Measurements from ENCODE around the gene PAPPA. TPM values are rescaled to one million over a fixed set of nuclear protein-coding genes. Genes with fewer than 3 reads are reported as not detected.

Gene PAPPA
- total RNA-seq, 1 experiment from 2014 or later: 0.22 TPM

DNA sequence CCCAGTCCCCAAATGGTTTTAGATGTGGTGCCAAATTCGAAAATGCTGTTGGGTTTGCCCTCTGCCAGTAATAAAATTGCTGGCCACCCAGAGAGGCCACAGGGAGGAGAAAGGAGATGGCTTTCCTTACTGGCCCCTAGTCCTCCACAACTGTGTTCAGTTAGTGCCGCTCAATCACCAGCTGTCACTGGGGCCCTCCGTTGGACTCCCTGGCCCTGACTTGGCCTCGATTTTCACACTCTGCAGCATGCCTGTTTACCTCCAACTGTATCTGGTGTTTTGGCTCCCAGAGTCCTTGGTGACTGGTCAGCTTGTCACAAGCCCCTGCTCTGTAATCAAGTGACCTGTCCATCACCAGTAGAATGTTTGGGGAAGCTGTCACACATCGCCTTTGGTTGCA, 97.8 kb downstream of the PAPPA start:
- ATAC-seq (no peak), DNase-seq (ENCODE audit: low spot score) (no peak)
- Mint-ChIP-seq H3K27me3 (ENCODE audit: low read depth) (peaks cover 44% of the 10 kb centered on the region), H3K27ac (no peak overlapping the region), H3K4me3 (no peak overlapping the region), H3K4me1 (no peaks in the 10 kb centered on the region), H3K9me3 (no peaks in the 10 kb centered on the region), H3K36me3 (no peaks in the 10 kb centered on the region)
- ChIA-PET CTCF (no interaction called here), POLR2A (no interaction called here)
- no peak for TF ChIP-seq SP1 (CRISPR knock-in tag; conservative IDR thresholded peaks at IDR 0.05)
- TF ChIP-seq TP53 (CRISPR knock-in tag; IDR thresholded peaks at IDR 0.05): no peak
- no peak for TF ChIP-seq NFE2L1 (CRISPR knock-in tag; IDR thresholded peaks at IDR 0.05)
- TF ChIP-seq CREM (CRISPR knock-in tag; IDR thresholded peaks at IDR 0.05): no peak
- no peak for TF ChIP-seq FOXK1 (CRISPR knock-in tag; IDR thresholded peaks at IDR 0.05)
- TF ChIP-seq, protein P1, sequence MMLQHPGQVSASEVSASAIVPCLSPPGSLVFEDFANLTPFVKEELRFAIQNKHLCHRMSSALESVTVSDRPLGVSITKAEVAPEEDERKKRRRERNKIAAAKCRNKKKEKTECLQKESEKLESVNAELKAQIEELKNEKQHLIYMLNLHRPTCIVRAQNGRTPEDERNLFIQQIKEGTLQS (CRISPR knock-in tag; conservative IDR thresholded peaks at IDR 0.05): no peak
- TF ChIP-seq NFATC4 (CRISPR knock-in tag; IDR thresholded peaks at IDR 0.05): no peak
- TF ChIP-seq OVOL2 (CRISPR knock-in tag; IDR thresholded peaks at IDR 0.05; ENCODE audit: borderline replicate concordance): no peak
- TF ChIP-seq, protein P2, sequence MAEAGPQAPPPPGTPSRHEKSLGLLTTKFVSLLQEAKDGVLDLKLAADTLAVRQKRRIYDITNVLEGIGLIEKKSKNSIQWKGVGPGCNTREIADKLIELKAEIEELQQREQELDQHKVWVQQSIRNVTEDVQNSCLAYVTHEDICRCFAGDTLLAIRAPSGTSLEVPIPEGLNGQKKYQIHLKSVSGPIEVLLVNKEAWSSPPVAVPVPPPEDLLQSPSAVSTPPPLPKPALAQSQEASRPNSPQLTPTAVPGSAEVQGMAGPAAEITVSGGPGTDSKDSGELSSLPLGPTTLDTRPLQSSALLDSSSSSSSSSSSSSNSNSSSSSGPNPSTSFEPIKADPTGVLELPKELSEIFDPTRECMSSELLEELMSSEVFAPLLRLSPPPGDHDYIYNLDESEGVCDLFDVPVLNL (CRISPR knock-in tag; IDR thresholded peaks at IDR 0.05; ENCODE audit: borderline replicate concordance, low read depth): no peak
- TF ChIP-seq, protein P3, sequence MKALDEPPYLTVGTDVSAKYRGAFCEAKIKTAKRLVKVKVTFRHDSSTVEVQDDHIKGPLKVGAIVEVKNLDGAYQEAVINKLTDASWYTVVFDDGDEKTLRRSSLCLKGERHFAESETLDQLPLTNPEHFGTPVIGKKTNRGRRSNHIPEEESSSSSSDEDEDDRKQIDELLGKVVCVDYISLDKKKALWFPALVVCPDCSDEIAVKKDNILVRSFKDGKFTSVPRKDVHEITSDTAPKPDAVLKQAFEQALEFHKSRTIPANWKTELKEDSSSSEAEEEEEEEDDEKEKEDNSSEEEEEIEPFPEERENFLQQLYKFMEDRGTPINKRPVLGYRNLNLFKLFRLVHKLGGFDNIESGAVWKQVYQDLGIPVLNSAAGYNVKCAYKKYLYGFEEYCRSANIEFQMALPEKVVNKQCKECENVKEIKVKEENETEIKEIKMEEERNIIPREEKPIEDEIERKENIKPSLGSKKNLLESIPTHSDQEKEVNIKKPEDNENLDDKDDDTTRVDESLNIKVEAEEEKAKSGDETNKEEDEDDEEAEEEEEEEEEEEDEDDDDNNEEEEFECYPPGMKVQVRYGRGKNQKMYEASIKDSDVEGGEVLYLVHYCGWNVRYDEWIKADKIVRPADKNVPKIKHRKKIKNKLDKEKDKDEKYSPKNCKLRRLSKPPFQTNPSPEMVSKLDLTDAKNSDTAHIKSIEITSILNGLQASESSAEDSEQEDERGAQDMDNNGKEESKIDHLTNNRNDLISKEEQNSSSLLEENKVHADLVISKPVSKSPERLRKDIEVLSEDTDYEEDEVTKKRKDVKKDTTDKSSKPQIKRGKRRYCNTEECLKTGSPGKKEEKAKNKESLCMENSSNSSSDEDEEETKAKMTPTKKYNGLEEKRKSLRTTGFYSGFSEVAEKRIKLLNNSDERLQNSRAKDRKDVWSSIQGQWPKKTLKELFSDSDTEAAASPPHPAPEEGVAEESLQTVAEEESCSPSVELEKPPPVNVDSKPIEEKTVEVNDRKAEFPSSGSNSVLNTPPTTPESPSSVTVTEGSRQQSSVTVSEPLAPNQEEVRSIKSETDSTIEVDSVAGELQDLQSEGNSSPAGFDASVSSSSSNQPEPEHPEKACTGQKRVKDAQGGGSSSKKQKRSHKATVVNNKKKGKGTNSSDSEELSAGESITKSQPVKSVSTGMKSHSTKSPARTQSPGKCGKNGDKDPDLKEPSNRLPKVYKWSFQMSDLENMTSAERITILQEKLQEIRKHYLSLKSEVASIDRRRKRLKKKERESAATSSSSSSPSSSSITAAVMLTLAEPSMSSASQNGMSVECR (CRISPR knock-in tag; IDR thresholded peaks at IDR 0.05; ENCODE audit: borderline replicate concordance): no peak
- no peak for TF ChIP-seq ZNF671 (CRISPR knock-in tag; IDR thresholded peaks at IDR 0.05)
- TF ChIP-seq RORB (CRISPR knock-in tag; IDR thresholded peaks at IDR 0.05): no peak
- TF ChIP-seq, protein P4, sequence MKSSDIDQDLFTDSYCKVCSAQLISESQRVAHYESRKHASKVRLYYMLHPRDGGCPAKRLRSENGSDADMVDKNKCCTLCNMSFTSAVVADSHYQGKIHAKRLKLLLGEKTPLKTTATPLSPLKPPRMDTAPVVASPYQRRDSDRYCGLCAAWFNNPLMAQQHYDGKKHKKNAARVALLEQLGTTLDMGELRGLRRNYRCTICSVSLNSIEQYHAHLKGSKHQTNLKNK (CRISPR knock-in tag; IDR thresholded peaks at IDR 0.05): no peak
- TF ChIP-seq ZNF396 (CRISPR knock-in tag; IDR thresholded peaks at IDR 0.05; ENCODE audit: borderline replicate concordance): no peak
- no peak for TF ChIP-seq JUN (CRISPR knock-in tag; IDR thresholded peaks at IDR 0.05)
- TF ChIP-seq, protein P5, sequence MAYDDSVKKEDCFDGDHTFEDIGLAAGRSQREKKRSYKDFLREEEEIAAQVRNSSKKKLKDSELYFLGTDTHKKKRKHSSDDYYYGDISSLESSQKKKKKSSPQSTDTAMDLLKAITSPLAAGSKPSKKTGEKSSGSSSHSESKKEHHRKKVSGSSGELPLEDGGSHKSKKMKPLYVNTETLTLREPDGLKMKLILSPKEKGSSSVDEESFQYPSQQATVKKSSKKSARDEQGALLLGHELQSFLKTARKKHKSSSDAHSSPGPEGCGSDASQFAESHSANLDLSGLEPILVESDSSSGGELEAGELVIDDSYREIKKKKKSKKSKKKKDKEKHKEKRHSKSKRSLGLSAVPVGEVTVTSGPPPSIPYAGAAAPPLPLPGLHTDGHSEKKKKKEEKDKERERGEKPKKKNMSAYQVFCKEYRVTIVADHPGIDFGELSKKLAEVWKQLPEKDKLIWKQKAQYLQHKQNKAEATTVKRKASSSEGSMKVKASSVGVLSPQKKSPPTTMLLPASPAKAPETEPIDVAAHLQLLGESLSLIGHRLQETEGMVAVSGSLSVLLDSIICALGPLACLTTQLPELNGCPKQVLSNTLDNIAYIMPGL (CRISPR knock-in tag; IDR thresholded peaks at IDR 0.05): no peak
- TF ChIP-seq GRHL2 (CRISPR knock-in tag; IDR thresholded peaks at IDR 0.05; ENCODE audit: insufficient replicate concordance, severe bottlenecking): no peak
- no peak for TF ChIP-seq KAT7 (CRISPR knock-in tag; IDR thresholded peaks at IDR 0.05; ENCODE audit: borderline replicate concordance)
- TF ChIP-seq ZNF232 (CRISPR knock-in tag; IDR thresholded peaks at IDR 0.05): no peak
- TF ChIP-seq ZBTB21 (CRISPR knock-in tag; IDR thresholded peaks at IDR 0.05; ENCODE audit: borderline replicate concordance): no peak

DNA sequence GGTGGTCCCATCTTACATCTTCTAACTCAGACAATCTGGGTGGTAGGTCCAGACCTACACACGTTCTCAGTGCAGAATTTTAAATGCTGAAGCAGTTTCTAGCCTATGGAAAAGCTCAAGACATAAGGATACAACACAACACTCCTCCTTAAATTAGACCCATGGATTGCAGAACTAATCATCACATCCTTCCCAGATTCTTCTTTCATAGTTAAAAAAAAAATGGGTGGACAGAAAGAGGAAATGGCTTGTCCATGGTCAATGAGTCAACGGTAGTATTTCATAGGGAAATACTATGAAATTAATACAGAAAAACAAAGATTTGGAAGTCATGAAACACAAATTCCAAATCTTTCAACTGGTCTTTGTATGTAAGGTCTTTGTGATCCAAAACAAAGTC, 106.9 kb downstream of the PAPPA start:
- Mint-ChIP-seq H3K4me3 (no peak overlapping the region), H3K27ac (no peak overlapping the region), H3K4me1 (no peaks in the 10 kb centered on the region), H3K27me3 (ENCODE audit: low read depth) (peaks cover 36% of the 10 kb centered on the region), H3K36me3 (no peaks in the 10 kb centered on the region), H3K9me3 (no peaks in the 10 kb centered on the region)
- ChIA-PET POLR2A (no interaction called here), CTCF (no interaction called here)
- no peak for ATAC-seq
- DNase-seq (ENCODE audit: low spot score): no peak
- TF ChIP-seq CBFB (CRISPR knock-in tag; IDR thresholded peaks at IDR 0.05; ENCODE audit: low read depth) (no peak), TP53 (CRISPR knock-in tag; IDR thresholded peaks at IDR 0.05) (no peak), ELF4 (CRISPR knock-in tag; IDR thresholded peaks at IDR 0.05; ENCODE audit: low read depth) (no peak), SMAD4 (CRISPR knock-in tag; IDR thresholded peaks at IDR 0.05) (no peak)
- TF ChIP-seq, protein P6, sequence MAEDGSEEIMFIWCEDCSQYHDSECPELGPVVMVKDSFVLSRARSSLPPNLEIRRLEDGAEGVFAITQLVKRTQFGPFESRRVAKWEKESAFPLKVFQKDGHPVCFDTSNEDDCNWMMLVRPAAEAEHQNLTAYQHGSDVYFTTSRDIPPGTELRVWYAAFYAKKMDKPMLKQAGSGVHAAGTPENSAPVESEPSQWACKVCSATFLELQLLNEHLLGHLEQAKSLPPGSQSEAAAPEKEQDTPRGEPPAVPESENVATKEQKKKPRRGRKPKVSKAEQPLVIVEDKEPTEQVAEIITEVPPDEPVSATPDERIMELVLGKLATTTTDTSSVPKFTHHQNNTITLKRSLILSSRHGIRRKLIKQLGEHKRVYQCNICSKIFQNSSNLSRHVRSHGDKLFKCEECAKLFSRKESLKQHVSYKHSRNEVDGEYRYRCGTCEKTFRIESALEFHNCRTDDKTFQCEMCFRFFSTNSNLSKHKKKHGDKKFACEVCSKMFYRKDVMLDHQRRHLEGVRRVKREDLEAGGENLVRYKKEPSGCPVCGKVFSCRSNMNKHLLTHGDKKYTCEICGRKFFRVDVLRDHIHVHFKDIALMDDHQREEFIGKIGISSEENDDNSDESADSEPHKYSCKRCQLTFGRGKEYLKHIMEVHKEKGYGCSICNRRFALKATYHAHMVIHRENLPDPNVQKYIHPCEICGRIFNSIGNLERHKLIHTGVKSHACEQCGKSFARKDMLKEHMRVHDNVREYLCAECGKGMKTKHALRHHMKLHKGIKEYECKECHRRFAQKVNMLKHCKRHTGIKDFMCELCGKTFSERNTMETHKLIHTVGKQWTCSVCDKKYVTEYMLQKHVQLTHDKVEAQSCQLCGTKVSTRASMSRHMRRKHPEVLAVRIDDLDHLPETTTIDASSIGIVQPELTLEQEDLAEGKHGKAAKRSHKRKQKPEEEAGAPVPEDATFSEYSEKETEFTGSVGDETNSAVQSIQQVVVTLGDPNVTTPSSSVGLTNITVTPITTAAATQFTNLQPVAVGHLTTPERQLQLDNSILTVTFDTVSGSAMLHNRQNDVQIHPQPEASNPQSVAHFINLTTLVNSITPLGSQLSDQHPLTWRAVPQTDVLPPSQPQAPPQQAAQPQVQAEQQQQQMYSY (CRISPR knock-in tag; IDR thresholded peaks at IDR 0.05): no peak
- TF ChIP-seq, protein P7, sequence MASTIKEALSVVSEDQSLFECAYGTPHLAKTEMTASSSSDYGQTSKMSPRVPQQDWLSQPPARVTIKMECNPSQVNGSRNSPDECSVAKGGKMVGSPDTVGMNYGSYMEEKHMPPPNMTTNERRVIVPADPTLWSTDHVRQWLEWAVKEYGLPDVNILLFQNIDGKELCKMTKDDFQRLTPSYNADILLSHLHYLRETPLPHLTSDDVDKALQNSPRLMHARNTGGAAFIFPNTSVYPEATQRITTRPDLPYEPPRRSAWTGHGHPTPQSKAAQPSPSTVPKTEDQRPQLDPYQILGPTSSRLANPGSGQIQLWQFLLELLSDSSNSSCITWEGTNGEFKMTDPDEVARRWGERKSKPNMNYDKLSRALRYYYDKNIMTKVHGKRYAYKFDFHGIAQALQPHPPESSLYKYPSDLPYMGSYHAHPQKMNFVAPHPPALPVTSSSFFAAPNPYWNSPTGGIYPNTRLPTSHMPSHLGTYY (CRISPR knock-in tag; IDR thresholded peaks at IDR 0.05): no peak

All from WTC11 (cell line).